HG03045 (cell line): ENCODE data around the gene CLDN19.
"Not testable (repeated sequence)": the region's sequence is repeated elsewhere in the genome, so short reads cannot be mapped to it uniquely, and the experiment has no call there.

Experiments
- ATAC-seq: cut with Tn5 transposase; IDR thresholded peaks from one replicate; pipeline ENCODE4 v1.9.1; 2021; ENCODE audit warnings: mild to moderate bottlenecking, moderate library complexity; ENCODE audit not compliant: unreplicated experiment

Gene CLDN19

GRCh38 chr1:42714441-42714840 lies 25.6 kb downstream of the CLDN19 start:
- ATAC-seq: not testable (repeated sequence)

- no peak for ATAC-seq
These were observed 26.7 kb downstream of the CLDN19 start for GRCh38 chr1:42713293-42713692.

GRCh38 chr1:42712808-42713207 lies 27.2 kb downstream of the CLDN19 start:
- ATAC-seq: not testable (repeated sequence)

GRCh38 chr1:42703888-42704464 lies 36.1 kb downstream of the CLDN19 start:
- no peak for ATAC-seq

GRCh38 chr1:42700006-42700405 lies 40.0 kb downstream of the CLDN19 start:
- no peak for ATAC-seq

GRCh38 chr1:42698081-42698813 lies 41.8 kb downstream of the CLDN19 start:
- no peak for ATAC-seq

- no peak for ATAC-seq
These were observed 47.1 kb downstream of the CLDN19 start for GRCh38 chr1:42692911-42693310.

GRCh38 chr1:42692461-42692860 lies 47.6 kb downstream of the CLDN19 start:
- ATAC-seq: no peak

GRCh38 chr1:42691157-42691498 lies 48.9 kb downstream of the CLDN19 start:
- no peak for ATAC-seq

- no peak for ATAC-seq
These were observed 49.4 kb downstream of the CLDN19 start for GRCh38 chr1:42690477-42691156.

GRCh38 chr1:42689912-42690311 lies 50.1 kb downstream of the CLDN19 start:
- ATAC-seq: no peak

- no peak for ATAC-seq
These were observed 53.6 kb downstream of the CLDN19 start for GRCh38 chr1:42686418-42686817.

- no peak for ATAC-seq
These were observed 55.9 kb downstream of the CLDN19 start for GRCh38 chr1:42684139-42684538.
